HG02642 (cell line): ENCODE data around the gene HOMER3.

Experiments used
- ATAC-seq: cut with Tn5 transposase; IDR thresholded peaks from one replicate; pipeline ENCODE4 v1.9.1; 2021; ENCODE audit warnings: mild to moderate bottlenecking; ENCODE audit not compliant: unreplicated experiment, poor library complexity

The HOMER3 gene

GRCh38 chr19:18940769-18941627, at the start of gene HOMER3:
Gene HOMER3, minus strand, starts transcription at chr19:18941217. Its CDS starts 2,235 bp downstream, at chr19:18938982.
- ATAC-seq = no peak

- ATAC-seq = no peak
These were observed 49.2 kb upstream of the HOMER3 start for GRCh38 chr19:18990128-18990708.

GRCh38 chr19:18989316-18989715, 48.3 kb upstream of the HOMER3 start:
- ATAC-seq = no peak

GRCh38 chr19:18987456-18987855, 46.4 kb upstream of the HOMER3 start:
- no peak for ATAC-seq

- ATAC-seq = no peak
These were observed 44.2 kb upstream of the HOMER3 start for GRCh38 chr19:18985257-18985656.

- no peak for ATAC-seq
These were observed 43.2 kb upstream of the HOMER3 start for GRCh38 chr19:18984251-18984650.

- no peak for ATAC-seq
These were observed 41.7 kb upstream of the HOMER3 start for GRCh38 chr19:18982669-18983068.

GRCh38 chr19:18980432-18981020, 39.5 kb upstream of the HOMER3 start:
- no peak for ATAC-seq

- ATAC-seq = no peak
These were observed 37.6 kb upstream of the HOMER3 start for GRCh38 chr19:18978616-18979015.

GRCh38 chr19:18975869-18976268, 34.9 kb upstream of the HOMER3 start:
- no peak for ATAC-seq

- no peak for ATAC-seq
These were observed 34.0 kb upstream of the HOMER3 start for GRCh38 chr19:18975011-18975410.

- ATAC-seq = no peak
These were observed 31.8 kb upstream of the HOMER3 start for GRCh38 chr19:18972851-18973250.

- ATAC-seq = no peak
These were observed 31.3 kb upstream of the HOMER3 start for GRCh38 chr19:18972301-18972811.

GRCh38 chr19:18969931-18970659, 29.1 kb upstream of the HOMER3 start:
- no peak for ATAC-seq

- ATAC-seq = no peak
These were observed 26.5 kb upstream of the HOMER3 start for GRCh38 chr19:18967358-18968146.

- ATAC-seq = no peak
These were observed 25.3 kb upstream of the HOMER3 start for GRCh38 chr19:18966307-18966706.

- ATAC-seq = no peak
These were observed 23.1 kb upstream of the HOMER3 start for GRCh38 chr19:18964121-18964520.

- no peak for ATAC-seq
These were observed 21.0 kb upstream of the HOMER3 start for GRCh38 chr19:18961767-18962620.

GRCh38 chr19:18960370-18960769, 19.4 kb upstream of the HOMER3 start:
- no peak for ATAC-seq
